KOPT-K1 (cell line): ENCODE measurements around the gene PCNT.
"Not testable (repeated sequence)": the region's sequence is repeated elsewhere in the genome, so short reads cannot be mapped to it uniquely, and the experiment has no call there.

Experiments used
- H3K27ac ChIP-seq: fragments of 200-600 bp; sonication (generic); 2 replicates; pipeline ENCODE4 v1.5.1; 2016; ENCODE audit warnings: antibody characterized with exemption, mild to moderate bottlenecking, low read depth, low read length; ENCODE audit not compliant: poor library complexity, severe bottlenecking
- H3K36me3 ChIP-seq: fragments of 200-600 bp; sonication (generic); 2 replicates; pipeline ENCODE4 v1.5.1; 2017; ENCODE audit warnings: antibody characterized with exemption, mild to moderate bottlenecking, low read length, moderate library complexity; ENCODE audit not compliant: insufficient read depth
- H3K9me3 ChIP-seq: fragments of 200-600 bp; sonication (generic); 2 replicates; pipeline ENCODE4 v1.5.1; 2017; ENCODE audit warnings: antibody characterized with exemption, low read length, mild to moderate bottlenecking; ENCODE audit not compliant: insufficient read depth, poor library complexity, severe bottlenecking

Gene PCNT

DNA sequence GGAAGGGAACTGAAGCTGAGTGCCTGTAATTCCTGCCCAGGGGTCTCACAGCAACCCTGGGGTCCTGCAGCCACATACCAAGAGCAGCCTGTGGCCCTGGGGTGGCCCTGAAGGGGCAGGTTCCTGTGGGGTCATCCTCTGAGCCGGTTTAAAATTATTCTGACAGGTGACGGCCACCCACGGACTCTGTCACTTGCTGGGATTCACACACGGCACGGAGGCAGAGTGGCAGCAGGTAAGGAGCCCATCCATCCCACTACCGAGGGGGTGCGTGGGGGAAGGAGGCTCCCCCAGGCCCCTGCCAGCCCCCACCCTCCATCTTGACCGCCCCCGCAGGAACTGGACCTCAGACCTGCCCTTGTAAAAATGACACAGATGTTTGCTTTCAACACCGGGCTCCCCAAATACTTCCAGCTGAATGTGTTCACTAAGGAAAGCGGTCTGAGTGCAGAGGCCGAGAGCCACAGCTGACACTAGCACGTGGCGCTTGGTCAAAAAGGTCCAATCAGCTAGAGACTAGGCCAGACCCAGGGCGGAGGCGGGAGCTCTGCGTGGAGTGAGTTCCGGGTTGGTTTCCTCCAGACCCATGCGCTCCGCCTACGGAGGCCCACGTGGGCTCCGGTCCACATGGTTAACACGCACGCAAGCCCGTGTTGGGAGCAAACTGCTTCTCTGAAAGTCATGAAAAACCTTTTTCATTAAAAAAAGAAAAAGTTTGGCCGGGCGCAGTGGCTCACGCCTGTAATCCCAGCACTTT, 27.8 kb upstream of the PCNT start:
- Histone ChIP-seq H3K9me3 (peaks cover 6% of the 10 kb centered on the region), H3K36me3 (peaks cover 36% of the 10 kb centered on the region), H3K27ac (no peak overlapping the region)

- H3K9me3 ChIP-seq, result no peaks in the 10 kb centered on the region
- peaks cover 39% of the 10 kb centered on the region for H3K36me3 ChIP-seq
- H3K27ac ChIP-seq, result no peak overlapping the region
These were observed 26.4 kb upstream of the PCNT start for GRCh38 chr21:46297338-46298271.

GRCh38 chr21:46299167-46299566, 24.8 kb upstream of the PCNT start:
- Histone ChIP-seq H3K27ac (no peak overlapping the region), H3K36me3 (peaks cover 45% of the 10 kb centered on the region), H3K9me3 (no peaks in the 10 kb centered on the region)

GRCh38 chr21:46301759-46302158, 22.2 kb upstream of the PCNT start:
- no peak overlapping the region for H3K27ac ChIP-seq
- peaks cover 64% of the 10 kb centered on the region for H3K36me3 ChIP-seq
- no peaks in the 10 kb centered on the region for H3K9me3 ChIP-seq

DNA sequence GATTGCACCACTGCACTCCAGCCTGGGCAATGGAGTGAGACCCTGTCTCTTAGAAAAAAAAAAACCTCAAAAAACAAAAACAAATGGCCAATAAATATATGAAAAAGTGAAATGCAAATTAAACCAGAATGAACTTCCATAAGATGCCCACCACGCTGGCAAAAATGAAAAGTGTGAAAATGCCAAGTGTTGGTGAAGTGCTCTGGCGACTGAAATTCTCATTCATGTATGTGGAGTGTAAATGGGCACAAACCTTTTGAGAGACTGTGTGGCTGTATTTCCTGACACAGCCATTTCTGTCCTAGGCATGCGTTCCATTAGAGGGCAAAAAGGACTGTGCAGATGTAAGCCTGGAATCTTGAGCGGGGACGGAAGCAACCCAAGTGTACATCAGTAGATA, 19.5 kb upstream of the PCNT start:
- Histone ChIP-seq H3K27ac (no peak overlapping the region), H3K9me3 (no peaks in the 10 kb centered on the region), H3K36me3 (peaks cover 80% of the 10 kb centered on the region)

DNA sequence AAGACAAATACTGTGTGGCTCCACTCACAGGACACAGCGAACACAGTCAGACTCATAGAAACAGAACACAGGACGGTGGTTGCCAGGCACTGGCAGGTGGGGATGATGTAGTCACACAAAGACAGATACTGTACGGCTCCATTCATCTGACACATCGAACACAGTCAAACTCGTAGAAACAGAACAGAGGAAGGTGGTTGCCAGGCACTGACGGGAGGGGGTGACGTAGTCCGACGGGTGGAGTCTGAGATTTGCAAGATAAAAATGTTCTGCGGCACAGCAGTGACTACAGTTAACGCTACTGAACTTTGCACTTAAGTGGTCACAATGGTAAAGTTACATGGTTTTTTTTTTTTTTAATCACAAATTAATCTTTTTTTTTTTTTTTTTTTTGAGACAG, 19.0 kb upstream of the PCNT start:
- Histone ChIP-seq H3K27ac (no peak overlapping the region), H3K9me3 (no peaks in the 10 kb centered on the region), H3K36me3 (peaks cover 78% of the 10 kb centered on the region)

DNA sequence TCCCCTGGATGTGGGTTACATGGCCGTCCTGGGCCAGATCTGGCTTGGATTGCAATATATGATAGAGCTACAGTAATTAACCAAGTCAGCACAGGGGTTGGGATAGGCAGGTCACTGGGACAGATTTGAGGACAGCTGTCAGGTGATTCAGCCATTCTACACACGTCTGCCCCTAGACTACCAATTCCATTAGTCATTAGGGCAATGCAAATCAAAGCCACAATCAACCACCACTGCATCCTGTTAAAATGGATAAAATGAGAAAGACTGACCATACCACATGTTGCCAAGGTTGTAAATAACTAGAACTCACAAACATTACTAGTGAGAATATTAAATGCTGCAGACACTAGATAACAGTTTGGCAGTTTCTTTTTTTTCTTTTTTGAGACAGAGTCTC, 16.3 kb upstream of the PCNT start:
- Histone ChIP-seq H3K36me3 (peaks cover 67% of the 10 kb centered on the region), H3K9me3 (no peaks in the 10 kb centered on the region), H3K27ac (no peak overlapping the region)

- H3K36me3 ChIP-seq, result peaks cover 71% of the 10 kb centered on the region
These were observed 15.5 kb upstream of the PCNT start for GRCh38 chr21:46308431-46308830.

DNA sequence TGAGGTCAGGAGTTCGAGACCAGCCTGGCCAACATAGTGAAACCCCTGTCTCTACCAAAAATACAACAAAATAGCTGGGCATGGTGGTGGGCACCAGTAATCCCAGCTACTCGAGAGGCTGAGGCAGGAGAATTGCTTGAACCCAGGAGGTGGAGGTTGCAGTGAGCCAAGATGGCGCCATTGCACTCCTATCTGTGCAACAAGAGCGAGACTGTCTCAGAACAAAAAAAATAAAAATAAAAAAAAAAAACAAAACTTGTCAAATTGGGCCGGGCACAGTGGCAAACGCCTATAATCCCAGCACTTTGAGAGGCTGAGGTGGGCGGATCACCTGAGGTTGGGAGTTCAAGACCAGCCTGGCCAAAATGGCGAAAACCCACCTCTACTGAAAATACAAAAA, 13.7 kb upstream of the PCNT start:
- H3K27ac ChIP-seq, H3K9me3 ChIP-seq: not testable (repeated sequence)
- H3K36me3 ChIP-seq, result peaks cover 74% of the 10 kb centered on the region

More at GRCh38 chr21:46308431-46308830, 15.5 kb upstream of the PCNT start:
- Histone ChIP-seq H3K9me3 (no peaks in the 10 kb centered on the region), H3K27ac (no peak overlapping the region)

DNA sequence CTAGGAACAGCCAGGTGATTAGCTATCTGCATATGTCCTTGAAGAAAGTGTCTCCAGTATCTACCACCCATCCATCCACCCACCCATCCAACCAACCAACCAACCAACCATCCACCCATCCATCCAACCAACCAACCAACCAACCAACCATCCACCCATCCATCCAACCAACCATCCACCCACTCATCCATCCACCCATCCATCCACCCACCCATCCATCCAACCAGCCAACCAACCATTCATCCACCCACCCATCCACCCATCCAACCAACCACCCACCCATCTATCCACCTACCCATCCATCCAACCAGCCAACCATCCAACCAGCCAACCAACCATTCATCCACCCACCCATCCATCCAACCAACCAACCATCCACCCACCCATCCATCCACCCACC, 12.4 kb upstream of the PCNT start:
- no peaks in the 10 kb centered on the region for H3K9me3 ChIP-seq
- H3K27ac ChIP-seq, result no peak overlapping the region
- H3K36me3 ChIP-seq, result peaks cover 78% of the 10 kb centered on the region

- H3K27ac ChIP-seq, result no peak overlapping the region
- H3K9me3 ChIP-seq, result no peaks in the 10 kb centered on the region
- H3K36me3 ChIP-seq, result peaks cover 82% of the 10 kb centered on the region
These were observed 11.0 kb upstream of the PCNT start for GRCh38 chr21:46312949-46313348.

GRCh38 chr21:46314441-46315020, 9.4 kb upstream of the PCNT start:
- Histone ChIP-seq H3K9me3 (no peaks in the 10 kb centered on the region), H3K27ac (no peak overlapping the region), H3K36me3 (peaks cover 76% of the 10 kb centered on the region)

DNA sequence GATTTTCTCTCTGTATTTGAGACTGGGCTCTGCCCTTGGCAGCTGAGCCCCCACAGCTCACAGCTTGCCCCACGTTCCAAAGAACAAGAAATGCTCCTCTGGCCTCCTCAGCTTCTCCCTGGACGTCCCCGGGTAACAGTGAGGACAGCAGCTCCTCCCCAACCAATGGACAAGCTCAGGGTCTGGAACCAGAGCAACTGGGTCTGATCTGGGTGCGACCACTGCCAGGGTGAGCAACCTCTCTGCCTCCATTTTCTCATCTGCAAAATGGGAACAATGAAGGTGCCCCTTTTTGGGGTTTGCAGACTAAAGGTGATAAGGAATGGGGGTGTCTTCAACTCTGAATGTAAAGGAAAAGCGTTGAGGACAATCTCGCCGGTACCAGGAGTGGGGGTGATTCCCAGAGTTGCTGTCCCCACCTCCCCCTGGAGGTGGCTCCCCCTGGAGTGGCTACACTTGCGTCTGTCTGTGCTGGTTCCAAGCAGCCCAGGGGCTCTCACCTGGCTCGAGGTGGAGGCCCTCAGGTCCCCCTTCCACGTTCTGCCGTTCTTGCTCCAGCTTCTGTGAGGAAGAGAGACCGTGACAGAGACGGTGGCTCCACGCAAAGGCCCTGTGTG, 7.1 kb upstream of the PCNT start:
- Histone ChIP-seq H3K9me3 (no peaks in the 10 kb centered on the region), H3K27ac (no peak overlapping the region), H3K36me3 (peaks cover 67% of the 10 kb centered on the region)

- no peak overlapping the region for H3K27ac ChIP-seq
- no peaks in the 10 kb centered on the region for H3K9me3 ChIP-seq
- H3K36me3 ChIP-seq, result peaks cover 74% of the 10 kb centered on the region
These were observed 6.1 kb upstream of the PCNT start for GRCh38 chr21:46317710-46318463.
